ENCODE data around the gene SYN1. TPM values are rescaled to one million over a fixed set of nuclear protein-coding genes. Genes with fewer than 3 reads are reported as not detected.

SYN1 gene
- total RNA-seq, 4 donors from 2014 or later, result 0.22 to 0.36 TPM; not detected in 2

GRCh38 chrX:47625365-47625764 lies 5.7 kb upstream of the SYN1 start:
- no peaks in the 10 kb centered on the region for H3K36me3 ChIP-seq
- H3K4me1 ChIP-seq, result no peaks in the 10 kb centered on the region
- H3K27ac ChIP-seq, result no peak overlapping the region
- in situ Hi-C loops (cut with MboI; ENCODE audit: low sequenced_read_pairs in 4 of 4), result loop anchor here in 1 of 4 donors (25.0 kb wide), 1 partner anchor 88 kb away; no protein-coding TSS in a partner anchor
- no peak for TF ChIP-seq POLR2A (IDR thresholded peaks at IDR 0.05)
- TF ChIP-seq CTCF (IDR thresholded peaks at IDR 0.05 in 4 of 5, conservative IDR thresholded peaks at IDR 0.05 in 1 of 5), result no peak
- ATAC-seq, result no peak
- no peak overlapping the region for H3K4me3 ChIP-seq
- intact Hi-C loops (cut with DNase I; ENCODE audit: low total_unique reads), result no loop called here
- no peaks in the 10 kb centered on the region for H3K9me3 ChIP-seq
- DNase-seq, result no peak
- H3K27me3 ChIP-seq, result peaks cover 0 to 11% (median 10%) of the 10 kb centered on the region in 3 donors

GRCh38 chrX:47623540-47624027 lies 3.9 kb upstream of the SYN1 start:
- Histone ChIP-seq H3K4me1 (no peaks in the 10 kb centered on the region), H3K9me3 (no peaks in the 10 kb centered on the region), H3K27ac (no peak overlapping the region), H3K36me3 (no peaks in the 10 kb centered on the region), H3K4me3 (peak overlapping the region in 1 of 4 donors; percentile 17), H3K27me3 (peaks cover 0 to 11% (median 10%) of the 10 kb centered on the region in 3 donors)
- intact Hi-C loops (cut with DNase I; ENCODE audit: low total_unique reads) (no loop called here), in situ Hi-C loops (cut with MboI; ENCODE audit: low sequenced_read_pairs in 4 of 4) (no loop called here)
- DNase-seq (no peak), ATAC-seq (no peak)
- no peak for TF ChIP-seq CTCF (IDR thresholded peaks at IDR 0.05 in 4 of 5, conservative IDR thresholded peaks at IDR 0.05 in 1 of 5)
- TF ChIP-seq POLR2A (IDR thresholded peaks at IDR 0.05), result no peak

- no peak for TF ChIP-seq POLR2A (IDR thresholded peaks at IDR 0.05)
- no peak for TF ChIP-seq CTCF (IDR thresholded peaks at IDR 0.05 in 4 of 5, conservative IDR thresholded peaks at IDR 0.05 in 1 of 5)
- Histone ChIP-seq H3K4me1 (no peaks in the 10 kb centered on the region), H3K36me3 (no peaks in the 10 kb centered on the region), H3K4me3 (no peak overlapping the region), H3K27ac (no peak overlapping the region), H3K9me3 (no peaks in the 10 kb centered on the region), H3K27me3 (peaks cover 0 to 11% (median 10%) of the 10 kb centered on the region in 3 donors)
- in situ Hi-C loops (cut with MboI; ENCODE audit: low sequenced_read_pairs in 4 of 4) (no loop called here), intact Hi-C loops (cut with DNase I; ENCODE audit: low total_unique reads) (no loop called here)
- DNase-seq (no peak), ATAC-seq (no peak)
Measured at GRCh38 chrX:47621851-47622250, 2.2 kb upstream of the SYN1 start.

- ATAC-seq (no peak), DNase-seq (no peak)
- TF ChIP-seq POLR2A (IDR thresholded peaks at IDR 0.05) (no peak), CTCF (IDR thresholded peaks at IDR 0.05 in 4 of 5, conservative IDR thresholded peaks at IDR 0.05 in 1 of 5) (no peak)
- intact Hi-C loops (cut with DNase I; ENCODE audit: low total_unique reads), result no loop called here
- Histone ChIP-seq H3K27me3 (peaks cover 0 to 11% (median 10%) of the 10 kb centered on the region in 3 donors), H3K9me3 (no peaks in the 10 kb centered on the region), H3K4me3 (no peak overlapping the region), H3K36me3 (no peaks in the 10 kb centered on the region), H3K4me1 (no peaks in the 10 kb centered on the region), H3K27ac (no peak overlapping the region)
- in situ Hi-C loops (cut with MboI; ENCODE audit: low sequenced_read_pairs in 4 of 4), result no loop called here
Measured at GRCh38 chrX:47620303-47620685, 637 bp upstream of the SYN1 start.

GRCh38 chrX:47618923-47619485 lies 653 bp downstream of the SYN1 start:
- H3K4me1 ChIP-seq, result no peaks in the 10 kb centered on the region
- TF ChIP-seq CTCF (IDR thresholded peaks at IDR 0.05 in 4 of 5, conservative IDR thresholded peaks at IDR 0.05 in 1 of 5) (no peak), POLR2A (IDR thresholded peaks at IDR 0.05) (no peak)
- ATAC-seq, result no peak
- no peak overlapping the region for H3K27ac ChIP-seq
- H3K9me3 ChIP-seq, result no peaks in the 10 kb centered on the region
- DNase-seq, result no peak
- peaks cover 0 to 11% (median 8%) of the 10 kb centered on the region in 3 donors for H3K27me3 ChIP-seq
- H3K36me3 ChIP-seq, result no peaks in the 10 kb centered on the region
- in situ Hi-C loops (cut with MboI; ENCODE audit: low sequenced_read_pairs in 4 of 4) (no loop called here), intact Hi-C loops (cut with DNase I; ENCODE audit: low total_unique reads) (no loop called here)
- no peak overlapping the region for H3K4me3 ChIP-seq
